Measurements from ENCODE around the gene TGFBR2.
A peak's percentile ranks its signal among the peaks of the same experiment; 100 is the strongest.

TGFBR2 gene

GRCh38 chr3:30640851-30641250 lies 34.5 kb downstream of the TGFBR2 start:
- no peak overlapping the region for H3K4me3 ChIP-seq (replicated peaks; ENCODE audit: insufficient read depth, low read length)

GRCh38 chr3:30641416-30642251 lies 35.2 kb downstream of the TGFBR2 start:
- no peaks in the 10 kb centered on the region for H3K27me3 ChIP-seq (ENCODE audit: insufficient read depth, poor library complexity, severe bottlenecking)
- TF ChIP-seq REST (IDR thresholded peaks at IDR 0.05; ENCODE audit: insufficient replicate concordance, low read depth), result no peak
- no peak for TF ChIP-seq GABPA (IDR thresholded peaks at IDR 0.05; ENCODE audit: low read depth)
- TF ChIP-seq SPI1 (IDR thresholded peaks at IDR 0.05; ENCODE audit: borderline replicate concordance, low read depth), result no peak
- no peak for TF ChIP-seq POLR2AphosphoS5 (IDR thresholded peaks at IDR 0.05; ENCODE audit: low read depth)
- TF ChIP-seq CTCF (IDR thresholded peaks at IDR 0.05; ENCODE audit: insufficient read depth, low read length), result no peak
- DNase-seq (ENCODE audit: low read depth in 1 of 2, low spot score in 1 of 2), result peak in 1 of 2 experiments; percentile 70
- no peak overlapping the region for H3K4me3 ChIP-seq (replicated peaks; ENCODE audit: insufficient read depth, low read length)
- H3K27ac ChIP-seq (replicated peaks), result peak overlapping the region; percentile 78

More at GRCh38 chr3:30640851-30641250, 34.5 kb downstream of the TGFBR2 start:
- Histone ChIP-seq H3K27ac (replicated peaks) (peak overlapping the region; percentile 78), H3K27me3 (ENCODE audit: insufficient read depth, poor library complexity, severe bottlenecking) (no peaks in the 10 kb centered on the region)
- peak in 1 of 2 experiments; percentile 42 for DNase-seq (ENCODE audit: low read depth in 1 of 2, low spot score in 1 of 2)
- TF ChIP-seq GABPA (IDR thresholded peaks at IDR 0.05; ENCODE audit: low read depth), result no peak
- peak; percentile 64 for TF ChIP-seq POLR2AphosphoS5 (IDR thresholded peaks at IDR 0.05; ENCODE audit: low read depth)
- TF ChIP-seq REST (IDR thresholded peaks at IDR 0.05; ENCODE audit: insufficient replicate concordance, low read depth), result no peak
- TF ChIP-seq SPI1 (IDR thresholded peaks at IDR 0.05; ENCODE audit: borderline replicate concordance, low read depth), result no peak

GRCh38 chr3:30642849-30643361 lies 36.5 kb downstream of the TGFBR2 start:
- no peak for TF ChIP-seq GABPA (IDR thresholded peaks at IDR 0.05; ENCODE audit: low read depth)
- TF ChIP-seq POLR2AphosphoS5 (IDR thresholded peaks at IDR 0.05; ENCODE audit: low read depth), result no peak
- no peak for TF ChIP-seq CTCF (IDR thresholded peaks at IDR 0.05; ENCODE audit: insufficient read depth, low read length)
- TF ChIP-seq REST (IDR thresholded peaks at IDR 0.05; ENCODE audit: insufficient replicate concordance, low read depth), result no peak
- no peak for TF ChIP-seq SPI1 (IDR thresholded peaks at IDR 0.05; ENCODE audit: borderline replicate concordance, low read depth)
- DNase-seq (ENCODE audit: low read depth in 1 of 2, low spot score in 1 of 2), result no peak
- Histone ChIP-seq H3K27ac (replicated peaks) (peak overlapping the region; percentile 78), H3K4me3 (replicated peaks; ENCODE audit: insufficient read depth, low read length) (no peak overlapping the region), H3K27me3 (ENCODE audit: insufficient read depth, poor library complexity, severe bottlenecking) (no peaks in the 10 kb centered on the region)

Measured in HL-60 (cell line).